ENCODE data around the gene GNA12.
"Not testable (repeated sequence)": the region's sequence is repeated elsewhere in the genome, so short reads cannot be mapped to it uniquely, and the experiment has no call there.

- not testable (repeated sequence) for TF ChIP-seq CTCF, EZH2phosphoT487 (IDR thresholded peaks at IDR 0.05; ENCODE audit: low read length)
These were observed 120.1 kb downstream of the GNA12 start for GRCh38 chr7:2724036-2724435.

All from MM.1S (cell line).